ENCODE data around the gene CFAP73. TPM values are rescaled to one million over a fixed set of nuclear protein-coding genes. Genes with fewer than 3 reads are reported as not detected.

Gene CFAP73
- total and polyA plus RNA-seq, 10 of the 15 experiments (the other 5 are each of a cell fraction or from before 2014, with no cell fraction given), result 0.18 TPM; not detected in 9

- TF ChIP-seq TCF7 (IDR thresholded peaks at IDR 0.05; ENCODE audit: borderline replicate concordance) (peak; percentile 92), TAF1 (IDR thresholded peaks at IDR 0.05; ENCODE audit: borderline replicate concordance, low read depth, low read length) (peak; percentile 45; the same call in 1 of the 2 replicates), IKZF1 (conservative IDR thresholded peaks at IDR 0.05) (peak; percentile 98), IKZF2 (IDR thresholded peaks at IDR 0.05) (peak; percentile 98), MXI1 (IDR thresholded peaks at IDR 0.05; ENCODE audit: low read depth, low read length) (no peak; the same call in none of the 2 replicates), ZNF687 (IDR thresholded peaks at IDR 0.05) (peak; percentile 97), DPF2 (IDR thresholded peaks at IDR 0.05) (peak; percentile 97), SIN3A (IDR thresholded peaks at IDR 0.05; ENCODE audit: low read depth, low read length) (no peak), YY1 (IDR thresholded peaks at IDR 0.05; ENCODE audit: low read depth, low read length) (peak; percentile 66), TCF12 (IDR thresholded peaks at IDR 0.05; ENCODE audit: low read depth, low read length) (peak; percentile 99), STAT3 (IDR thresholded peaks at IDR 0.05; ENCODE audit: low read depth, low read length) (no peak), ASH2L (IDR thresholded peaks at IDR 0.05; ENCODE audit: borderline replicate concordance, low read depth) (peak; percentile 99), SIX5 (IDR thresholded peaks at IDR 0.05; ENCODE audit: low read depth, low read length, severe bottlenecking) (no peak), TBL1XR1 (IDR thresholded peaks at IDR 0.05; ENCODE audit: low read depth, low read length) (peak; percentile 89; the same call in 1 of the 2 replicates), POLR2A (IDR thresholded peaks at IDR 0.05; ENCODE audit: low read depth, low read length) (peak; percentile 75), CEBPB (IDR thresholded peaks at IDR 0.05; ENCODE audit: borderline replicate concordance in 1 of 2, low read depth in 2 of 2, low read length in 2 of 2) (peak in 1 of 2 experiments; percentile 92; a peak in 2 of 4 replicates), CEBPZ (IDR thresholded peaks at IDR 0.05; ENCODE audit: low read depth, low read length) (no peak), PML (IDR thresholded peaks at IDR 0.05; ENCODE audit: low read length) (peak; percentile 54; the same call in 1 of the 2 replicates)
- TF ChIP-seq, protein P1, sequence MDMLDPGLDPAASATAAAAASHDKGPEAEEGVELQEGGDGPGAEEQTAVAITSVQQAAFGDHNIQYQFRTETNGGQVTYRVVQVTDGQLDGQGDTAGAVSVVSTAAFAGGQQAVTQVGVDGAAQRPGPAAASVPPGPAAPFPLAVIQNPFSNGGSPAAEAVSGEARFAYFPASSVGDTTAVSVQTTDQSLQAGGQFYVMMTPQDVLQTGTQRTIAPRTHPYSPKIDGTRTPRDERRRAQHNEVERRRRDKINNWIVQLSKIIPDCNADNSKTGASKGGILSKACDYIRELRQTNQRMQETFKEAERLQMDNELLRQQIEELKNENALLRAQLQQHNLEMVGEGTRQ (IDR thresholded peaks at IDR 0.05; ENCODE audit: borderline replicate concordance, low read depth, low read length), result no peak
Measured at GRCh38 chr12:113208041-113208934, 58.8 kb downstream of the CFAP73 start (continued).
